Thyroid gland (tissue), 4 donors: Measurements from ENCODE around the gene RAPGEF4.
A peak's percentile ranks its signal among the peaks of the same experiment; 100 is the strongest.

Experiments used
- CTCF ChIP-seq, 6 experiments: fragments of 200-600 bp in 3 of 6; fragments of 450-650 bp in 3 of 6; sonication (generic) in 3 of 6; IDR thresholded peaks; one replicate each; pipeline ENCODE4 v1.5.1; 2016 to 2019; ENCODE audit warnings: antibody characterized with exemption in 6 of 6, mild to moderate bottlenecking in 2 of 6, inconsistent platforms in 1 of 6, moderate library complexity in 1 of 6
- POLR2A ChIP-seq, 2 donors: fragments of 450-650 bp; IDR thresholded peaks; one replicate each; pipeline ENCODE4 v1.6.1; 2017; ENCODE audit warnings: antibody characterized with exemption in 2 of 2, mild to moderate bottlenecking in 2 of 2, moderate library complexity in 1 of 2

GRCh38 chr2:173075781-173076580, 340.3 kb downstream of the RAPGEF4 start, which contains the start of gene MAP3K20:
- TF ChIP-seq CTCF (IDR thresholded peaks at IDR 0.05), result peak in 3 of 6 experiments; percentile 44 to 62 (median 52)
- TF ChIP-seq POLR2A (IDR thresholded peaks at IDR 0.05), result peak; percentile 37 to 76
